ENCODE data around the gene ACE.

ACE gene

GRCh38 chr17:63433746-63434591 lies 42.9 kb upstream of the ACE start:
- H3K27ac ChIP-seq (ENCODE audit: low read depth, low read length), result peak overlapping the region; percentile 27
- H4K8ac ChIP-seq (ENCODE audit: low read depth, low read length), result no peak overlapping the region
- no peaks in the 10 kb centered on the region for H3K36me3 ChIP-seq (ENCODE audit: control insufficient read depth, insufficient read depth, low read length)
- H4K5ac ChIP-seq (ENCODE audit: low read length), result no peak overlapping the region
- no CpG with 5 or more reads among the region's 32 CpGs for WGBS (ENCODE audit: extremely low coverage, insufficient coverage, low lambda C conversion rate)
- H3K18ac ChIP-seq (ENCODE audit: low read length), result no peak overlapping the region
- H3K56ac ChIP-seq (ENCODE audit: low read length), result no peak overlapping the region
- no peak for DNase-seq
- no peak overlapping the region for H3K23ac ChIP-seq (ENCODE audit: low read length)
- no peak overlapping the region for H3K4me3 ChIP-seq (ENCODE audit: low read length)
- H2AK5ac ChIP-seq (ENCODE audit: low read length), result no peak overlapping the region
- no peaks in the 10 kb centered on the region for H3K27me3 ChIP-seq (ENCODE audit: insufficient read depth, low read length, poor library complexity)
- H3K4me2 ChIP-seq (ENCODE audit: low read length), result no peak overlapping the region
- H3K9ac ChIP-seq (ENCODE audit: low read length), result no peak overlapping the region
- H2BK120ac ChIP-seq (ENCODE audit: low read depth, low read length), result no peak overlapping the region
- H2BK5ac ChIP-seq (ENCODE audit: low read length), result no peak overlapping the region
- H2BK15ac ChIP-seq (replicated peaks; ENCODE audit: low read depth), result no peak overlapping the region
- no peaks in the 10 kb centered on the region for H3K4me1 ChIP-seq (ENCODE audit: control insufficient read depth, low read depth, low read length)
- no peaks in the 10 kb centered on the region for H3K79me2 ChIP-seq (ENCODE audit: control insufficient read depth, insufficient read depth, low read length)
- no peaks in the 10 kb centered on the region for H3K79me1 ChIP-seq (ENCODE audit: low read length)
- H3K4ac ChIP-seq (ENCODE audit: low read depth, low read length), result no peak overlapping the region

GRCh38 chr17:63434951-63435571 lies 41.8 kb upstream of the ACE start:
- WGBS (ENCODE audit: extremely low coverage, insufficient coverage, low lambda C conversion rate), result no CpG with 5 or more reads among the region's 25 CpGs
- Histone ChIP-seq H3K9ac (ENCODE audit: low read length) (no peak overlapping the region), H3K27me3 (ENCODE audit: insufficient read depth, low read length, poor library complexity) (no peaks in the 10 kb centered on the region), H3K23ac (ENCODE audit: low read length) (no peak overlapping the region), H3K4me1 (ENCODE audit: control insufficient read depth, low read depth, low read length) (no peaks in the 10 kb centered on the region), H2AK5ac (ENCODE audit: low read length) (no peak overlapping the region), H3K18ac (ENCODE audit: low read length) (no peak overlapping the region), H2BK5ac (ENCODE audit: low read length) (no peak overlapping the region), H3K4me3 (ENCODE audit: low read length) (no peak overlapping the region), H3K79me1 (ENCODE audit: low read length) (no peaks in the 10 kb centered on the region), H3K4ac (ENCODE audit: low read depth, low read length) (no peak overlapping the region), H4K8ac (ENCODE audit: low read depth, low read length) (no peak overlapping the region), H2BK15ac (replicated peaks; ENCODE audit: low read depth) (no peak overlapping the region), H3K27ac (ENCODE audit: low read depth, low read length) (no peak overlapping the region), H4K5ac (ENCODE audit: low read length) (no peak overlapping the region), H3K36me3 (ENCODE audit: control insufficient read depth, insufficient read depth, low read length) (no peaks in the 10 kb centered on the region), H3K4me2 (ENCODE audit: low read length) (no peak overlapping the region), H2BK120ac (ENCODE audit: low read depth, low read length) (no peak overlapping the region), H3K56ac (ENCODE audit: low read length) (no peak overlapping the region), H3K79me2 (ENCODE audit: control insufficient read depth, insufficient read depth, low read length) (no peaks in the 10 kb centered on the region)
- no peak for DNase-seq

DNA sequence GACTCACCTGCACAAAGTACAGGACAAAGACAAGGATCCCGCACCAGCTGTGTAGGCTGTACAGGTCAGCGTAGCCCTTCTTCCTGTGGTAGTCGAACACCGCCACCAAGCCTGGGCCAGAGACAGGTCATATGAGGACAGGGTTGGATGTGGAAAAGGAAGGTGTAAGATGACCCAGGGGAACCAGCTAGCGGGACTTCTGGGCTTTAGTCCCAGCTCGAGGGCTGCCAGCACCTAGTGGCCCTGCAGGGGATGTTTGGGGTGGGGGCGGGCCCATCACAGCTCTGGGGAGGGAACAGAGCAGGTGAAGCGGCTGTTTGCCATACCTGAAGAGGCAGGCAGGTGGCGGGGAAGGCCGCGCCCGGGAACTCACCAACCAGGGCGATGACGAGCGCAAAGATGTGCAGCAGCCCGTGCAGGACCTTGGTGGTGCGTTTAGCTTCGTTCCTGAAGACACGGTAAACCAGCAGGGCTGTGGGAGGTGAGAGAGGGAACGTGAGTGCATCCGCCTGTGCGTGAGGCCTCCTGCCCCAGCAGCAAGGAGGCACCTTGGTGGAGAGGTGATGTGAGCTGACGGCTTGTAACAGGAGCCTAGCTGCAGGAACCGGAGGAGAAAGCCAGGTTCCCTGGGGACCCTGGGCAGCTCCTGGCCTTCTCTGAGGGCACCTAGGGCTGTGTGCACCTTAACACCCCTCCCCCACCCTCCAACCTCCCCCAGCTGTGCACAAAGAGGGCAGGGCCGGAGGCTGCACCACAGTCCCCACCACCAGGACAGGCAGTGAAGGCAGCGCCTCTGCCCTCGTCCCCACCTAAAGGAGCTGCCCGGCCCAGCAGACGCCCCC lies 41.0 kb upstream of the ACE start:
- WGBS (ENCODE audit: extremely low coverage, insufficient coverage, low lambda C conversion rate), result no CpG with 5 or more reads among the region's 29 CpGs
- Histone ChIP-seq H3K27ac (ENCODE audit: low read depth, low read length) (no peak overlapping the region), H3K56ac (ENCODE audit: low read length) (no peak overlapping the region), H3K36me3 (ENCODE audit: control insufficient read depth, insufficient read depth, low read length) (no peaks in the 10 kb centered on the region), H3K79me1 (ENCODE audit: low read length) (no peaks in the 10 kb centered on the region), H3K23ac (ENCODE audit: low read length) (no peak overlapping the region), H4K8ac (ENCODE audit: low read depth, low read length) (no peak overlapping the region), H3K4ac (ENCODE audit: low read depth, low read length) (no peak overlapping the region), H3K4me1 (ENCODE audit: control insufficient read depth, low read depth, low read length) (no peaks in the 10 kb centered on the region), H3K18ac (ENCODE audit: low read length) (no peak overlapping the region), H3K9ac (ENCODE audit: low read length) (no peak overlapping the region), H4K5ac (ENCODE audit: low read length) (no peak overlapping the region), H3K4me2 (ENCODE audit: low read length) (no peak overlapping the region), H2BK120ac (ENCODE audit: low read depth, low read length) (no peak overlapping the region), H2BK15ac (replicated peaks; ENCODE audit: low read depth) (no peak overlapping the region), H3K79me2 (ENCODE audit: control insufficient read depth, insufficient read depth, low read length) (no peaks in the 10 kb centered on the region), H2AK5ac (ENCODE audit: low read length) (no peak overlapping the region), H2BK5ac (ENCODE audit: low read length) (no peak overlapping the region), H3K27me3 (ENCODE audit: insufficient read depth, low read length, poor library complexity) (no peaks in the 10 kb centered on the region), H3K4me3 (ENCODE audit: low read length) (no peak overlapping the region)
- no peak for DNase-seq

DNA sequence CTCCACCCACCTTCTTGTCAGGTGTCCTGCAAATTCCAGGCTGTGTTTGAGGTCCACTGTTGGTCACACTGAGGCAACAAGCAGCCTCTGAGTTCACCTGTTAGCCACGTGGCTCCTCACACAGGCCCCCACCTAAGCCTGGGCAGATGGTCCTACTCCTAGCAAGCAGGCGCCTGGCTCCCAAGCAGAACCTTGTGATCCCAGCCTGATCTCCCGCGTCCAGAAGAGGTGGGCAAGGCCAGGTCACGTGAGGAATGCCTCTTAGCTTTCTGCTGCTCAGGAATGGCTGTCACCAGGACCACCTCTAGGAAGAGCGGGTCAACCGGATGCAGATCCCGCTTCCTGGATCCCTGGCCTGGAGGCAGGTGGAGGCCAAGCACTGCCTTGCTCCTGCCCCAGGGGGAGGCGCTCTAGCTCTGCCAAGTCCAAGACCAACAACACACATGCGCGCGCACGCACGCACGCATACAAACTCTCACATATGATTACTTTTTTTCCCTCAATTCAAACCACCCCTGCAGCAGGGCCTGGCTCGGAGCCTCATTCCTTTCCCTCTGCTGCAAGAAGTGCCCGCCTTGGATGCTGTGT lies 40.2 kb upstream of the ACE start:
- Histone ChIP-seq H3K56ac (ENCODE audit: low read length) (no peak overlapping the region), H2BK120ac (ENCODE audit: low read depth, low read length) (no peak overlapping the region), H3K79me2 (ENCODE audit: control insufficient read depth, insufficient read depth, low read length) (no peaks in the 10 kb centered on the region), H3K18ac (ENCODE audit: low read length) (no peak overlapping the region), H3K79me1 (ENCODE audit: low read length) (no peaks in the 10 kb centered on the region), H4K8ac (ENCODE audit: low read depth, low read length) (no peak overlapping the region), H3K23ac (ENCODE audit: low read length) (no peak overlapping the region), H3K4me1 (ENCODE audit: control insufficient read depth, low read depth, low read length) (no peaks in the 10 kb centered on the region), H2BK15ac (replicated peaks; ENCODE audit: low read depth) (no peak overlapping the region), H3K4me2 (ENCODE audit: low read length) (no peak overlapping the region), H3K27ac (ENCODE audit: low read depth, low read length) (no peak overlapping the region), H3K4me3 (ENCODE audit: low read length) (no peak overlapping the region), H2AK5ac (ENCODE audit: low read length) (no peak overlapping the region), H4K5ac (ENCODE audit: low read length) (no peak overlapping the region), H3K9ac (ENCODE audit: low read length) (no peak overlapping the region), H3K36me3 (ENCODE audit: control insufficient read depth, insufficient read depth, low read length) (no peaks in the 10 kb centered on the region), H3K4ac (ENCODE audit: low read depth, low read length) (no peak overlapping the region), H2BK5ac (ENCODE audit: low read length) (no peak overlapping the region), H3K27me3 (ENCODE audit: insufficient read depth, low read length, poor library complexity) (no peaks in the 10 kb centered on the region)
- no CpG with 5 or more reads among the region's 17 CpGs for WGBS (ENCODE audit: extremely low coverage, insufficient coverage, low lambda C conversion rate)
- peak; percentile 50 for DNase-seq

DNA sequence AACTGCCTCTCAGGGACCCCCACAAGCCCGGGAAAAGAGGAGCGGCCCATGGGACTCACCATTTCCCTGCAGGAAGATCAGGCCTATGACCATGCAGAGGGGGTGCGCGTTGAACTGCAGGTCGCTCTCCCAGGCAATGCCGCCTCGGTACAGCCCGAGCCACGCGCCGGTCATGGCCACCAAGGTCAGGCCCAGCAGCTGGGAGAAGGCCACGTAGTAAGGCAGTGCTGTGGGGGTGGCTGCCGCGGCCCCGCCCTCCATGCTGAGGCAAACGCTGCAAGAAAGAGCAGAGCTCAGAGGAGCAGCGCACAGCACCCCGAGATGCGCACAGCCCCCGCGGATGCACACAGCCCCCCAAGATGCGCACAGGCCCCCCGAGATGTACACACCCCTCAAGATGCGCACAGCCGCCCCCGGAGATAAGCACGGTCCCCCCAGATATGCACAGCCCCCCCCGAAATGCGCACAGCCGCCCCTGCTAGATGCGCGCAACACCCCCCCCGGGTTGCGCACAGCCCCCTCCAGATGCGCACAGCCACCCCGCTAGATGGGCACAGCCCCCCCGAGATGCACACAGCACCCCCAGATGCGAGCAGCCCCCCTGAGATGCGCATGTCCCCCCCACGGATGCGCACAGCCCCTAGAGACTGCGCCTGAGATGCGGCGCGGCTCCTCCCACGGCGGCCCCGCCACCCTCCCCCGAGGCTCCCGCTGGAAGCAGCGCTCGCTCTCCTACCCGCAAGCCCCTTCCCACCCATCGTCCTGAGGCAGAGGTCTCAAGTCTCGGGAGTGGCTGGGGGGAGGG lies 39.4 kb upstream of the ACE start:
- WGBS (ENCODE audit: extremely low coverage, insufficient coverage, low lambda C conversion rate), result no CpG with 5 or more reads among the region's 55 CpGs
- no peaks in the 10 kb centered on the region for H3K79me1 ChIP-seq (ENCODE audit: low read length)
- no peak overlapping the region for H3K9ac ChIP-seq (ENCODE audit: low read length)
- H2BK5ac ChIP-seq (ENCODE audit: low read length), result no peak overlapping the region
- H3K18ac ChIP-seq (ENCODE audit: low read length), result no peak overlapping the region
- H3K36me3 ChIP-seq (ENCODE audit: control insufficient read depth, insufficient read depth, low read length), result no peaks in the 10 kb centered on the region
- no peaks in the 10 kb centered on the region for H3K4me1 ChIP-seq (ENCODE audit: control insufficient read depth, low read depth, low read length)
- no peak overlapping the region for H2BK15ac ChIP-seq (replicated peaks; ENCODE audit: low read depth)
- no peaks in the 10 kb centered on the region for H3K79me2 ChIP-seq (ENCODE audit: control insufficient read depth, insufficient read depth, low read length)
- no peak overlapping the region for H3K27ac ChIP-seq (ENCODE audit: low read depth, low read length)
- H2AK5ac ChIP-seq (ENCODE audit: low read length), result no peak overlapping the region
- H3K4ac ChIP-seq (ENCODE audit: low read depth, low read length), result no peak overlapping the region
- H2BK120ac ChIP-seq (ENCODE audit: low read depth, low read length), result no peak overlapping the region
- H4K5ac ChIP-seq (ENCODE audit: low read length), result no peak overlapping the region
- no peak overlapping the region for H3K4me3 ChIP-seq (ENCODE audit: low read length)
- DNase-seq, result no peak
- H3K4me2 ChIP-seq (ENCODE audit: low read length), result no peak overlapping the region
- no peak overlapping the region for H3K23ac ChIP-seq (ENCODE audit: low read length)
- H4K8ac ChIP-seq (ENCODE audit: low read depth, low read length), result no peak overlapping the region
- H3K27me3 ChIP-seq (ENCODE audit: insufficient read depth, low read length, poor library complexity), result no peaks in the 10 kb centered on the region
- no peak overlapping the region for H3K56ac ChIP-seq (ENCODE audit: low read length)
